Liver (tissue), 9 donors: ENCODE results near the gene NOVA2. TPM values are rescaled to one million over a fixed set of nuclear protein-coding genes. Genes with fewer than 3 reads are reported as not detected.

Experiments used
- DNase-seq: peaks from one replicate; pipeline ENCODE4 v3.0.0-alpha.2; 2017; ENCODE audit warnings: low spot score
- H3K27ac ChIP-seq, 2 donors: one replicate each; pipeline ENCODE4 v1.7.0; 2013; ENCODE audit warnings: inconsistent platforms in 2 of 2, low read length in 2 of 2, control low read depth in 1 of 2, low read depth in 1 of 2, mild to moderate bottlenecking in 1 of 2
- H3K27me3 ChIP-seq, 4 donors: one replicate each; pipeline versions ENCODE4 v1.6.1 to v1.7.0; 2013; ENCODE audit warnings: low read length in 3 of 4, inconsistent platforms in 1 of 4, mild to moderate bottlenecking in 1 of 4, moderate library complexity in 1 of 4; ENCODE audit not compliant: control insufficient read depth in 4 of 4, insufficient read depth in 4 of 4
- H3K36me3 ChIP-seq, 4 donors: one replicate each; pipeline versions ENCODE4 v1.6.1 to v1.7.0; 2013; ENCODE audit warnings: low read length in 3 of 4, mild to moderate bottlenecking in 3 of 4, low read depth in 1 of 4, moderate library complexity in 1 of 4; ENCODE audit not compliant: control insufficient read depth in 4 of 4, insufficient read depth in 3 of 4
- H3K4me1 ChIP-seq, 4 donors: one replicate each; pipeline versions ENCODE4 v1.6.1 to v1.7.0; 2013; ENCODE audit warnings: low read length in 3 of 4, mild to moderate bottlenecking in 3 of 4, moderate library complexity in 1 of 4; ENCODE audit not compliant: control insufficient read depth in 4 of 4, insufficient read depth in 4 of 4
- H3K4me3 ChIP-seq, 3 donors: one replicate each; pipeline versions ENCODE4 v1.6.1 to v1.7.0; 2013; ENCODE audit warnings: low read length in 3 of 3, control low read depth in 1 of 3, low read depth in 1 of 3, mild to moderate bottlenecking in 1 of 3
- H3K9ac ChIP-seq, 2 donors: one replicate each; pipeline ENCODE4 v1.7.0; 2013; ENCODE audit warnings: low read length in 2 of 2, mild to moderate bottlenecking in 2 of 2, moderate library complexity in 2 of 2, control low read depth in 1 of 2, low read depth in 1 of 2
- H3K9me3 ChIP-seq, 4 donors: one replicate each; pipeline versions ENCODE4 v1.6.1 to v1.7.0; 2013; ENCODE audit warnings: low read length in 3 of 4; ENCODE audit not compliant: control insufficient read depth in 4 of 4
- FOXA1 ChIP-seq: IDR thresholded peaks from 2 replicates; pipeline ENCODE4 v1.6.1; 2016; ENCODE audit warnings: antibody characterized with exemption
- HNF4A ChIP-seq, 2 donors: conservative IDR thresholded peaks; 2 replicates each; pipeline ENCODE4 v1.6.1; 2016; ENCODE audit warnings: antibody characterized with exemption in 2 of 2, mild to moderate bottlenecking in 2 of 2
- HNF4G ChIP-seq: IDR thresholded peaks from 2 replicates; pipeline ENCODE4 v1.6.1; 2016; ENCODE audit warnings: antibody characterized with exemption
- JUND ChIP-seq, 2 donors: IDR thresholded peaks; 2 replicates each; pipeline ENCODE4 v1.6.1; 2016; ENCODE audit warnings: antibody characterized with exemption in 2 of 2
- NR2F2 ChIP-seq: IDR thresholded peaks from 2 replicates; pipeline ENCODE4 v1.6.1; 2016; ENCODE audit warnings: antibody characterized with exemption
- RAD21 ChIP-seq, 2 donors: IDR thresholded peaks; 2 replicates each; pipeline ENCODE4 v1.6.1; 2016; ENCODE audit warnings: antibody characterized with exemption in 2 of 2, mild to moderate bottlenecking in 2 of 2
- RXRA ChIP-seq, 2 donors: IDR thresholded peaks; 2 replicates each; pipeline ENCODE4 v1.6.1; 2017 to 2018; ENCODE audit warnings: antibody characterized with exemption in 2 of 2, mild to moderate bottlenecking in 1 of 2
- SP1 ChIP-seq: IDR thresholded peaks from 2 replicates; pipeline ENCODE4 v1.6.1; 2018; ENCODE audit warnings: antibody characterized with exemption, mild to moderate bottlenecking
- TAF1 ChIP-seq: conservative IDR thresholded peaks from 2 replicates; pipeline ENCODE4 v1.6.1; 2016; ENCODE audit warnings: antibody characterized with exemption, mild to moderate bottlenecking
- YY1 ChIP-seq: IDR thresholded peaks from 2 replicates; pipeline ENCODE4 v1.6.1; 2016; ENCODE audit warnings: antibody characterized with exemption, mild to moderate bottlenecking
- WGBS: extraction: QIAGEN DNeasy Blood & Tissue Kit; methylation state at CpG from one replicate; pipeline ENCODE4 v1.1.7; 2013; 5-methylcytosine and 5-hydroxymethylcytosine counted together
- polyA plus RNA-seq, 2 donors: library from polyadenylated mRNA; stranded (reverse) in 1 of 2; unstranded in 1 of 2; fragments of 200-250 nt in 1 of 2; fragments of >200 nt in 1 of 2; fragmentation: Nextera tagmentation in 1 of 2; extraction: Ambion mirVana in 1 of 2; gene quantifications; one replicate each; pipeline versions ENCODE4 v1.2.1 to v1.2.3, GENCODE V29; 2013 to 2015
- total RNA-seq, 2 donors: library from RNA; depleted of rRNA; stranded (reverse); fragments of >200 nt; gene quantifications; one replicate each; pipeline ENCODE4 v1.2.3, GENCODE V29; 2014
- TF ChIP-seq, protein P1 (sequence below): IDR thresholded peaks from 2 replicates; pipeline ENCODE4 v1.6.1; 2016; ENCODE audit warnings: antibody characterized with exemption
- TF ChIP-seq, protein P2 (sequence below): fragments of 150-350 bp; IDR thresholded peaks from 2 replicates; pipeline ENCODE4 v1.5.1; 2017; ENCODE audit warnings: improper control_type of control experiment, low read depth, low read length; ENCODE audit not compliant: missing input control
- TF ChIP-seq, protein P3 (sequence below): IDR thresholded peaks from 2 replicates; pipeline ENCODE4 v1.6.1; 2016; ENCODE audit warnings: antibody characterized with exemption, mild to moderate bottlenecking
- TF ChIP-seq, protein P4 (sequence below): IDR thresholded peaks from 2 replicates; pipeline ENCODE4 v1.6.1; 2016; ENCODE audit warnings: antibody characterized with exemption
- TF ChIP-seq, protein P5 (sequence below): IDR thresholded peaks from 2 replicates; pipeline ENCODE4 v1.6.1; 2016; ENCODE audit warnings: antibody characterized with exemption
- donor health status: healthy.
- donor health status: healthy.
- donor health status: healthy.
- donor health status: healthy.
- donor health status: healthy.

The NOVA2 gene
- total and polyA plus RNA-seq, 4 donors: 0.31 to 1.6 (median 0.42) TPM

DNA sequence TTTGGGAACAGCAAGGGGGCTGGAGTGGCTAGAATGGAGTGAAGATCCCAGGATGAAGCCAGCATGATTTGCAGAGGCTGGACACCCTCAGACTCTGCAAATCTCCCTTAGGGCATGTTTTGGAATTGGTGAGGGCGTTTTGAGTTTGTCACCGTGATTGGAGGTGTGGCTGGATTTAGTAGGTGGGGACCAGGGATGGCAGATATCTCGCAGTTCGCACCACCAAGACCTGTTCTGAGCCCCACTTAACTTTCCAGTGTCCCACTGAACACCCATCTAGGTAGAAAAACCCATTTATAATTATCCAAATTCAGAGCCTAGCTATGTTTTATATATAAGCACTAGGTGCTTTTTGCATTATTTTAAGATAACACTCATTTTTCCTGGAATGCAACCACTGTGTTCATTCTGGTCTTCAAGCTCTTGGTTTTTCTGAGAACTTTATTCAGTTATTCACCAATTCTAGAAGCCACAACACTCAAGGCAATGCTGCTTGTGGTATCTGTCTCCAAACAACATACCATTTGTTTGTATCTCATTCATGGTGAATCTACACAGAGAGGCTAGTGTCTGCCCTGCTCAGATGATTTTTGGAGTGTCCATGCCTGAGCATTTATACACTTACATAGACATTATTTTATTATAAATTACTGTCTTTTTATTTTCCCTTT, 56.1 kb downstream of the NOVA2 start:
- TF ChIP-seq TAF1: no peak
- no peak for TF ChIP-seq RAD21 (IDR thresholded peaks at IDR 0.05)
- no peak for TF ChIP-seq HNF4G
- TF ChIP-seq HNF4A (conservative IDR thresholded peaks at IDR 0.05): no peak
- TF ChIP-seq, protein P1, sequence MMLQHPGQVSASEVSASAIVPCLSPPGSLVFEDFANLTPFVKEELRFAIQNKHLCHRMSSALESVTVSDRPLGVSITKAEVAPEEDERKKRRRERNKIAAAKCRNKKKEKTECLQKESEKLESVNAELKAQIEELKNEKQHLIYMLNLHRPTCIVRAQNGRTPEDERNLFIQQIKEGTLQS: no peak
- TF ChIP-seq FOXA1: no peak
- TF ChIP-seq, protein P2, sequence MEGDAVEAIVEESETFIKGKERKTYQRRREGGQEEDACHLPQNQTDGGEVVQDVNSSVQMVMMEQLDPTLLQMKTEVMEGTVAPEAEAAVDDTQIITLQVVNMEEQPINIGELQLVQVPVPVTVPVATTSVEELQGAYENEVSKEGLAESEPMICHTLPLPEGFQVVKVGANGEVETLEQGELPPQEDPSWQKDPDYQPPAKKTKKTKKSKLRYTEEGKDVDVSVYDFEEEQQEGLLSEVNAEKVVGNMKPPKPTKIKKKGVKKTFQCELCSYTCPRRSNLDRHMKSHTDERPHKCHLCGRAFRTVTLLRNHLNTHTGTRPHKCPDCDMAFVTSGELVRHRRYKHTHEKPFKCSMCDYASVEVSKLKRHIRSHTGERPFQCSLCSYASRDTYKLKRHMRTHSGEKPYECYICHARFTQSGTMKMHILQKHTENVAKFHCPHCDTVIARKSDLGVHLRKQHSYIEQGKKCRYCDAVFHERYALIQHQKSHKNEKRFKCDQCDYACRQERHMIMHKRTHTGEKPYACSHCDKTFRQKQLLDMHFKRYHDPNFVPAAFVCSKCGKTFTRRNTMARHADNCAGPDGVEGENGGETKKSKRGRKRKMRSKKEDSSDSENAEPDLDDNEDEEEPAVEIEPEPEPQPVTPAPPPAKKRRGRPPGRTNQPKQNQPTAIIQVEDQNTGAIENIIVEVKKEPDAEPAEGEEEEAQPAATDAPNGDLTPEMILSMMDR: no peak
- TF ChIP-seq YY1: no peak
- no peak for TF ChIP-seq JUND (IDR thresholded peaks at IDR 0.05)
- TF ChIP-seq NR2F2: no peak
- TF ChIP-seq RXRA (IDR thresholded peaks at IDR 0.05): no peak
- TF ChIP-seq, protein P3, sequence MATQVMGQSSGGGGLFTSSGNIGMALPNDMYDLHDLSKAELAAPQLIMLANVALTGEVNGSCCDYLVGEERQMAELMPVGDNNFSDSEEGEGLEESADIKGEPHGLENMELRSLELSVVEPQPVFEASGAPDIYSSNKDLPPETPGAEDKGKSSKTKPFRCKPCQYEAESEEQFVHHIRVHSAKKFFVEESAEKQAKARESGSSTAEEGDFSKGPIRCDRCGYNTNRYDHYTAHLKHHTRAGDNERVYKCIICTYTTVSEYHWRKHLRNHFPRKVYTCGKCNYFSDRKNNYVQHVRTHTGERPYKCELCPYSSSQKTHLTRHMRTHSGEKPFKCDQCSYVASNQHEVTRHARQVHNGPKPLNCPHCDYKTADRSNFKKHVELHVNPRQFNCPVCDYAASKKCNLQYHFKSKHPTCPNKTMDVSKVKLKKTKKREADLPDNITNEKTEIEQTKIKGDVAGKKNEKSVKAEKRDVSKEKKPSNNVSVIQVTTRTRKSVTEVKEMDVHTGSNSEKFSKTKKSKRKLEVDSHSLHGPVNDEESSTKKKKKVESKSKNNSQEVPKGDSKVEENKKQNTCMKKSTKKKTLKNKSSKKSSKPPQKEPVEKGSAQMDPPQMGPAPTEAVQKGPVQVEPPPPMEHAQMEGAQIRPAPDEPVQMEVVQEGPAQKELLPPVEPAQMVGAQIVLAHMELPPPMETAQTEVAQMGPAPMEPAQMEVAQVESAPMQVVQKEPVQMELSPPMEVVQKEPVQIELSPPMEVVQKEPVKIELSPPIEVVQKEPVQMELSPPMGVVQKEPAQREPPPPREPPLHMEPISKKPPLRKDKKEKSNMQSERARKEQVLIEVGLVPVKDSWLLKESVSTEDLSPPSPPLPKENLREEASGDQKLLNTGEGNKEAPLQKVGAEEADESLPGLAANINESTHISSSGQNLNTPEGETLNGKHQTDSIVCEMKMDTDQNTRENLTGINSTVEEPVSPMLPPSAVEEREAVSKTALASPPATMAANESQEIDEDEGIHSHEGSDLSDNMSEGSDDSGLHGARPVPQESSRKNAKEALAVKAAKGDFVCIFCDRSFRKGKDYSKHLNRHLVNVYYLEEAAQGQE: no peak
- TF ChIP-seq SP1: no peak
- TF ChIP-seq, protein P4, sequence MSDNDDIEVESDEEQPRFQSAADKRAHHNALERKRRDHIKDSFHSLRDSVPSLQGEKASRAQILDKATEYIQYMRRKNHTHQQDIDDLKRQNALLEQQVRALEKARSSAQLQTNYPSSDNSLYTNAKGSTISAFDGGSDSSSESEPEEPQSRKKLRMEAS: no peak
- Histone ChIP-seq H3K4me3 (no peak overlapping the region), H3K27me3 (no peaks in the 10 kb centered on the region), H3K9me3 (no peaks in the 10 kb centered on the region), H3K9ac (no peak overlapping the region), H3K36me3 (no peaks in the 10 kb centered on the region), H3K4me1 (no peaks in the 10 kb centered on the region), H3K27ac (no peak overlapping the region)
- DNase-seq: no peak
- WGBS: 42% methylated on average over 4 of the region's 4 CpGs

DNA sequence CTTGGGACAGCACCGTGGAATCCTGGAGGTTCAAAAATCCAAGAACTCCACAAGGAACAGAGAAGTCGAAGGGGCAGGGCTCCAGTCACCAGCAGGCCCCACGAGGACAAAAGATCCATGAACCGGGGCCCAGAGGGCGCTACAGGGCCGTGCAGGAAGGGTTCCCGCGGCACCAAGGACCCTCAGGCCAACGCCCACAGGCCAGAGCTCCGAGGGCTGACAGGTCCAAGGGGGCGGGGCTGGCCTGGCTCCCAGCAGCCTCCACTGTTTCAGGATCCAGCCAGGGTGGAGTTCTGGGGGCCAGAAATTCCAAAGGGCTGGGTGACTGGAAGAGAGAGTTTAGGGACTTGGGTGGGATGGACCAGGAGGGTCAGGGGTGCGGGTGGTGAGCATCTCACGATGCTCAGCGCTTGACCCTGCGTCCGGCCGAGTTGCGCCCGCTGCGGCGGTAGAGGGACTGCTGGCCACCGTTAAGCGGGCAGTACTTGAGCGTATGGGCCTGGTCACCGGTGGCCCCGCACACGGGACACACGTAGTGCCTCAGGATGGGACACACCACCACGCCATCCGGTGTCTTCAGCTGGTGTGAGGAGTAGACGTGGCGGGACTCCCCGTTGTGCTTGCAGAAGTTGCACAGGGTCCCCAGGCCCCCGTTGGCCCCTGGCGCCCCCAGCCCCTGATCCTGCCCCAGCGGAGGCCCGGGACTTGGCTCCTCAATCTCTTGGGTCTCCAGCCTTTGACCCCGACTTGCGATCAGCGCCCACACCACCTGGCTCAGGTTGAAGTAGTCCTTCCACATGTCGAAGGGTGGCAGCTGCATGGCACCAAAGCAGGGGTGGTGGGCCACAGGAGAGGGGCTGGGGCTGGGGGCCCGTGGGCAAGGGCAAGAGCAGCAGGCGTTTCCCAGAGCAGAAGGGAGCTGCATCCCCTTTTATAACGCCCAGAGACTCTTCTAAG, 59.5 kb downstream of the NOVA2 start, which contains the start of gene NANOS2:
TSS of gene NANOS2 (minus strand) at position 905 of the 957 bp plus-strand sequence. CDS start at position 820, 85 bp downstream.
- no peak for DNase-seq
- H3K27me3 ChIP-seq: no peaks in the 10 kb centered on the region
- no peak within 1 kb of the TSS for H3K27ac ChIP-seq
- H3K4me1 ChIP-seq: no peaks in the 10 kb centered on the region
- TF ChIP-seq RAD21 (IDR thresholded peaks at IDR 0.05): no peak
- TF ChIP-seq, protein P4: no peak
- TF ChIP-seq, protein P3: no peak
- no peak for TF ChIP-seq JUND (IDR thresholded peaks at IDR 0.05)
- no peak for TF ChIP-seq TAF1
- TF ChIP-seq FOXA1: no peak
- TF ChIP-seq NR2F2: no peak
- no peak for TF ChIP-seq HNF4A (conservative IDR thresholded peaks at IDR 0.05)
- no peak for TF ChIP-seq RXRA (IDR thresholded peaks at IDR 0.05)
- TF ChIP-seq, protein P5, sequence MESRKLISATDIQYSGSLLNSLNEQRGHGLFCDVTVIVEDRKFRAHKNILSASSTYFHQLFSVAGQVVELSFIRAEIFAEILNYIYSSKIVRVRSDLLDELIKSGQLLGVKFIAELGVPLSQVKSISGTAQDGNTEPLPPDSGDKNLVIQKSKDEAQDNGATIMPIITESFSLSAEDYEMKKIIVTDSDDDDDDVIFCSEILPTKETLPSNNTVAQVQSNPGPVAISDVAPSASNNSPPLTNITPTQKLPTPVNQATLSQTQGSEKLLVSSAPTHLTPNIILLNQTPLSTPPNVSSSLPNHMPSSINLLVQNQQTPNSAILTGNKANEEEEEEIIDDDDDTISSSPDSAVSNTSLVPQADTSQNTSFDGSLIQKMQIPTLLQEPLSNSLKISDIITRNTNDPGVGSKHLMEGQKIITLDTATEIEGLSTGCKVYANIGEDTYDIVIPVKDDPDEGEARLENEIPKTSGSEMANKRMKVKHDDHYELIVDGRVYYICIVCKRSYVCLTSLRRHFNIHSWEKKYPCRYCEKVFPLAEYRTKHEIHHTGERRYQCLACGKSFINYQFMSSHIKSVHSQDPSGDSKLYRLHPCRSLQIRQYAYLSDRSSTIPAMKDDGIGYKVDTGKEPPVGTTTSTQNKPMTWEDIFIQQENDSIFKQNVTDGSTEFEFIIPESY: no peak
- H3K9me3 ChIP-seq: no peaks in the 10 kb centered on the region
- 62% methylated on average over 44 of the region's 44 CpGs for WGBS
- H3K4me3 ChIP-seq: no peak within 1 kb of the TSS
- H3K36me3 ChIP-seq: no peaks in the 10 kb centered on the region
- H3K9ac ChIP-seq: no peak within 1 kb of the TSS
